ENCODE results near the gene MOV10L1. TPM values are rescaled to one million over a fixed set of nuclear protein-coding genes. Genes with fewer than 3 reads are reported as not detected.
"Not testable (repeated sequence)": the region's sequence is repeated elsewhere in the genome, so short reads cannot be mapped to it uniquely, and the experiment has no call there.

The MOV10L1 gene
- total and polyA plus RNA-seq, 2 donors (not counting 1 experiment from before 2014, with no cell fraction given): 0.03 to 0.83 TPM

- no peak overlapping the region for H2AFZ ChIP-seq (ENCODE audit: low read length)
- H3K9ac ChIP-seq (ENCODE audit: insufficient read depth, low read length): no peak overlapping the region
- TF ChIP-seq CTCF (conservative IDR thresholded peaks at IDR 0.05 in 1 of 2, IDR thresholded peaks at IDR 0.05 in 1 of 2; ENCODE audit: low read depth in 1 of 2, low read length in 2 of 2) (no peak), EZH2 (IDR thresholded peaks at IDR 0.05; ENCODE audit: low read length, missing control alignments) (no peak)
- no peak overlapping the region for H3K4me3 ChIP-seq (replicated peaks in 1 of 4; ENCODE audit: control extremely low read depth in 1 of 4, insufficient read depth in 1 of 4, low read depth in 3 of 4, low read length in 4 of 4)
- no peaks in the 10 kb centered on the region for H3K27me3 ChIP-seq (ENCODE audit: control insufficient read depth, insufficient read depth, low read length)
- no peaks in the 10 kb centered on the region for H3K79me2 ChIP-seq (ENCODE audit: control insufficient read depth, insufficient read depth, low read length)
- H3K36me3 ChIP-seq (ENCODE audit: control insufficient read depth, insufficient read depth, low read length): no peaks in the 10 kb centered on the region
- no peak overlapping the region for H3K27ac ChIP-seq (ENCODE audit: insufficient read depth, low read length)
- no peak for DNase-seq (ENCODE audit: low read depth in 2 of 2)
- H3K4me1 ChIP-seq (ENCODE audit: control insufficient read depth, extremely low read depth, insufficient read depth, low read length): no peaks in the 10 kb centered on the region
- H3K9me3 ChIP-seq (ENCODE audit: control insufficient read depth, insufficient read depth, low read depth, low read length): no peaks in the 10 kb centered on the region
- no peaks in the 10 kb centered on the region for H4K20me1 ChIP-seq (ENCODE audit: control insufficient read depth, extremely low read depth, insufficient read depth, low read length)
- no peak overlapping the region for H3K4me2 ChIP-seq (ENCODE audit: extremely low read depth, insufficient read depth, low read length)
Observed at GRCh38 chr22:50131894-50132293, 42.1 kb downstream of the MOV10L1 start.

DNA sequence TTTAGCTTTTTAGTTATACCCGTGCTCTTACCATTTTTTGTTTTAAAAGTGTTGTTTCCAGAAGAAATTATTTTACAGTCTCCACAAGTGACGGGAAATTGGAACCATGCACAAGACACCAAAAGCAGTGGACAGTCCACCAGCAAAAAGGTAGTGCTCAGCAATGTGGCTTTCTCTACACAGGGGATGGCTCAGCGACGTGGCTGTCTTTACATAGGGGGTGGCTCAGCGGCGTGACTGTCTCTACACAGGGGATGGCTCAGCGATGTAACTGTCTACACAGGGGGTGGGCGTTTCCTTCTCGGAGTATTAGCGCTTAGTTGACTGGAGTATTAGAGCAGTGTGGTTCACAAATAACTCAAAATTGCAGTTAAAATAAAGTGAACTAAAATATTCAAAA, 44.7 kb downstream of the MOV10L1 start:
- no peaks in the 10 kb centered on the region for H3K4me1 ChIP-seq (ENCODE audit: control insufficient read depth, extremely low read depth, insufficient read depth, low read length)
- no peaks in the 10 kb centered on the region for H3K36me3 ChIP-seq (ENCODE audit: control insufficient read depth, insufficient read depth, low read length)
- TF ChIP-seq CTCF (conservative IDR thresholded peaks at IDR 0.05 in 1 of 2, IDR thresholded peaks at IDR 0.05 in 1 of 2; ENCODE audit: low read depth in 1 of 2, low read length in 2 of 2): no peak
- no peak for TF ChIP-seq EZH2 (IDR thresholded peaks at IDR 0.05; ENCODE audit: low read length, missing control alignments)
- no peaks in the 10 kb centered on the region for H3K79me2 ChIP-seq (ENCODE audit: control insufficient read depth, insufficient read depth, low read length)
- DNase-seq (ENCODE audit: low read depth in 2 of 2): no peak
- no peaks in the 10 kb centered on the region for H3K27me3 ChIP-seq (ENCODE audit: control insufficient read depth, insufficient read depth, low read length)
- no peak overlapping the region for H3K27ac ChIP-seq (ENCODE audit: insufficient read depth, low read length)
- H3K9ac ChIP-seq (ENCODE audit: insufficient read depth, low read length): no peak overlapping the region
- no peak overlapping the region for H3K4me3 ChIP-seq (replicated peaks in 1 of 4; ENCODE audit: control extremely low read depth in 1 of 4, insufficient read depth in 1 of 4, low read depth in 3 of 4, low read length in 4 of 4)
- H4K20me1 ChIP-seq (ENCODE audit: control insufficient read depth, extremely low read depth, insufficient read depth, low read length): no peaks in the 10 kb centered on the region
- no peak overlapping the region for H2AFZ ChIP-seq (ENCODE audit: low read length)
- H3K4me2 ChIP-seq (ENCODE audit: extremely low read depth, insufficient read depth, low read length): no peak overlapping the region
- no peaks in the 10 kb centered on the region for H3K9me3 ChIP-seq (ENCODE audit: control insufficient read depth, insufficient read depth, low read depth, low read length)

DNA sequence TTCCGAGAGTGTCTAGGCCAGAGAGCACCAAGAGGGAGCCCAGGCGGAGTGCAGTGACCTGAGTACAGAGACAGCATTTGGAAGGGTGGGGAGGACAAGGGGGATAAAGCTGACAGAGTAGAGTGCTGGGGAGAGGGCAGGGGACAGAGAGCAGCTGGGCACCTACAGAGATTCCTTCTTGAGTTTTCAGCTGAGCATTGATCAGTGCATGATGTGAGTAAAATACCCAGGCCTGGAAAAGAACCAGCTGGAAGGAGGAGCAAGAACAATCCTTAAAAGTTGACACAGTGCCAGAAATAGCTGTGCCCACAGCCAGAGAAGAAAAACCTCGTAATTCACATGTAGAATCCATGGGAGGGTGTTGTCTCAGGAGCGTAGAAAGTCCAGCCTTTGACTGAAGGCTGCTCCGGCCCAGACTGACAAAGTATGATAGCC, 46.8 kb downstream of the MOV10L1 start:
- H3K27ac ChIP-seq (ENCODE audit: insufficient read depth, low read length): no peak overlapping the region
- no peak overlapping the region for H3K9ac ChIP-seq (ENCODE audit: insufficient read depth, low read length)
- H2AFZ ChIP-seq (ENCODE audit: low read length): no peak overlapping the region
- no peak overlapping the region for H3K4me3 ChIP-seq (replicated peaks in 1 of 4; ENCODE audit: control extremely low read depth in 1 of 4, insufficient read depth in 1 of 4, low read depth in 3 of 4, low read length in 4 of 4)
- no peaks in the 10 kb centered on the region for H3K79me2 ChIP-seq (ENCODE audit: control insufficient read depth, insufficient read depth, low read length)
- peak in 1 of 2 donors; percentile 33 for DNase-seq (ENCODE audit: low read depth in 2 of 2)
- no peak overlapping the region for H3K4me2 ChIP-seq (ENCODE audit: extremely low read depth, insufficient read depth, low read length)
- TF ChIP-seq EZH2 (IDR thresholded peaks at IDR 0.05; ENCODE audit: low read length, missing control alignments) (no peak), CTCF (conservative IDR thresholded peaks at IDR 0.05 in 1 of 2, IDR thresholded peaks at IDR 0.05 in 1 of 2; ENCODE audit: low read depth in 1 of 2, low read length in 2 of 2) (no peak)
- no peaks in the 10 kb centered on the region for H4K20me1 ChIP-seq (ENCODE audit: control insufficient read depth, extremely low read depth, insufficient read depth, low read length)
- no peaks in the 10 kb centered on the region for H3K36me3 ChIP-seq (ENCODE audit: control insufficient read depth, insufficient read depth, low read length)
- H3K27me3 ChIP-seq (ENCODE audit: control insufficient read depth, insufficient read depth, low read length): peaks cover 3% of the 10 kb centered on the region
- no peaks in the 10 kb centered on the region for H3K4me1 ChIP-seq (ENCODE audit: control insufficient read depth, extremely low read depth, insufficient read depth, low read length)
- H3K9me3 ChIP-seq (ENCODE audit: control insufficient read depth, insufficient read depth, low read depth, low read length): no peaks in the 10 kb centered on the region

- H4K20me1 ChIP-seq (ENCODE audit: control insufficient read depth, extremely low read depth, insufficient read depth, low read length); H3K9ac ChIP-seq (ENCODE audit: insufficient read depth, low read length); H3K27ac ChIP-seq (ENCODE audit: insufficient read depth, low read length); H3K36me3 ChIP-seq (ENCODE audit: control insufficient read depth, insufficient read depth, low read length); DNase-seq (ENCODE audit: low read depth in 2 of 2); H3K27me3 ChIP-seq (ENCODE audit: control insufficient read depth, insufficient read depth, low read length); H3K79me2 ChIP-seq (ENCODE audit: control insufficient read depth, insufficient read depth, low read length); H3K4me2 ChIP-seq (ENCODE audit: extremely low read depth, insufficient read depth, low read length); H3K9me3 ChIP-seq (ENCODE audit: control insufficient read depth, insufficient read depth, low read depth, low read length); H3K4me1 ChIP-seq (ENCODE audit: control insufficient read depth, extremely low read depth, insufficient read depth, low read length); H3K4me3 ChIP-seq (replicated peaks in 1 of 4; ENCODE audit: control extremely low read depth in 1 of 4, insufficient read depth in 1 of 4, low read depth in 3 of 4, low read length in 4 of 4); H2AFZ ChIP-seq (ENCODE audit: low read length): not testable (repeated sequence)
Observed at GRCh38 chr22:50137277-50137676, 47.5 kb downstream of the MOV10L1 start.

Measured in fibroblast of lung (primary cell).